GM12878 (cell line): Measurements from ENCODE around the gene PARN. TPM values are rescaled to one million over a fixed set of nuclear protein-coding genes. Genes with fewer than 3 reads are reported as not detected.
A peak's percentile ranks its signal among the peaks of the same experiment; 100 is the strongest.
"Not testable (repeated sequence)": the region's sequence is repeated elsewhere in the genome, so short reads cannot be mapped to it uniquely, and the experiment has no call there.

Source experiments
- ATAC-seq: fragments of 200-7000 bp; cut with Tn5 transposase; 3 replicates; pipeline ENCODE4 v1.9.1; 2020; ENCODE audit warnings: mild to moderate bottlenecking, moderate library complexity
- BruUV-seq: library from RNA; stranded (reverse); fragments of 400-500 nt; replicated peaks from 2 replicates; lab custom pipeline; 2021; lab: Mats Ljungman, UMichigan
- CTCF ChIA-PET: fragments of 300-600 bp; sonication (Branson Sonifier 250); formaldehyde crosslinking; extraction: SDS; loops from one replicate; lab custom pipeline; 2021; ENCODE audit warnings: inconsistent platforms; lab: Yijun Ruan, JAX
- POLR2A ChIA-PET: fragments of 350-600 bp; formaldehyde crosslinking; extraction: SDS; loops from one replicate; lab custom pipeline; 2021; ENCODE audit warnings: inconsistent platforms; lab: Charles Lee
- RAD21 ChIA-PET: fragments of 300-600 bp; sonication (Branson Sonifier 250); formaldehyde crosslinking; loops from one replicate; lab custom pipeline; 2023; ENCODE audit warnings: antibody characterized with exemption; ENCODE audit not compliant: unreplicated experiment; lab: Charles Lee
- SMC1A ChIA-PET: fragments of 300-600 bp; sonication (Branson Sonifier 250); formaldehyde crosslinking; loops from one replicate; lab custom pipeline; 2023; ENCODE audit not compliant: unreplicated experiment, uncharacterized antibody; lab: Charles Lee
- DNase-seq: peaks from one replicate; pipeline ENCODE4 v3.0.0-alpha.2; 2011; ENCODE audit warnings: low read depth, low spot score
- FAIRE-seq: peaks from 3 replicates; lab custom pipeline; 2011; peaks lifted over from hg19 to GRCh38; lab: Jason Lieb, UNC
- H2AFZ ChIP-seq: 2 replicates; pipeline ENCODE4 v1.6.0; 2011; ENCODE audit warnings: low read depth, low read length, control low read depth; ENCODE audit not compliant: control insufficient read depth
- H3K27ac ChIP-seq: 2 replicates; pipeline ENCODE4 v1.5.1; 2011; ENCODE audit warnings: control low read depth; ENCODE audit not compliant: control insufficient read depth, insufficient read depth
- H3K27me3 ChIP-seq, 2 experiments: replicated peaks in 1 of 2; 2 replicates each; pipeline versions ENCODE4 v1.6.0 to v1.6.1; 2011; ENCODE audit warnings: low read length in 1 of 2; ENCODE audit not compliant: control insufficient read depth in 2 of 2, insufficient read depth in 2 of 2
- H3K36me3 ChIP-seq, 2 experiments: 2 replicates each; pipeline ENCODE4 v1.5.1; 2011; ENCODE audit warnings: low read length in 1 of 2; ENCODE audit not compliant: control insufficient read depth in 2 of 2, insufficient read depth in 2 of 2
- H3K4me1 ChIP-seq: 2 replicates; pipeline ENCODE4 v1.6.1; 2011; ENCODE audit warnings: mild to moderate bottlenecking, low read length, moderate library complexity, mixed read lengths; ENCODE audit not compliant: control insufficient read depth, insufficient read depth
- H3K4me2 ChIP-seq: 2 replicates; pipeline ENCODE4 v1.6.0; 2011; ENCODE audit warnings: control low read depth; ENCODE audit not compliant: control insufficient read depth, insufficient read depth
- H3K4me3 ChIP-seq: fragments of 200-600 bp; sonication (generic); 2 replicates; pipeline ENCODE4 v1.5.1; 2016
- H3K79me2 ChIP-seq: 2 replicates; pipeline ENCODE4 v1.6.0; 2011; ENCODE audit warnings: low read length; ENCODE audit not compliant: control insufficient read depth, insufficient read depth
- H3K9ac ChIP-seq: 2 replicates; pipeline ENCODE4 v1.8.0; 2011; ENCODE audit warnings: low read length, control low read depth, mixed read lengths; ENCODE audit not compliant: control insufficient read depth, insufficient read depth
- H3K9me3 ChIP-seq: replicated peaks from 3 replicates; pipeline ENCODE4 v1.5.1; 2011; ENCODE audit warnings: mild to moderate bottlenecking, low read length; ENCODE audit not compliant: control insufficient read depth, insufficient read depth
- H4K20me1 ChIP-seq: 2 replicates; pipeline ENCODE4 v1.6.0; 2011; ENCODE audit not compliant: control insufficient read depth, insufficient read depth
- ASH2L ChIP-seq: fragments of 300-600, 200-600 bp; sonication (generic); IDR thresholded peaks from 2 replicates; pipeline ENCODE4 v1.6.1; 2017; ENCODE audit warnings: low read depth, mild to moderate bottlenecking, borderline replicate concordance
- CHD4 ChIP-seq: fragments of 200-600 bp; sonication (generic); IDR thresholded peaks from 2 replicates; pipeline ENCODE4 v1.6.1; 2016; ENCODE audit warnings: mild to moderate bottlenecking
- KAT2A ChIP-seq: conservative IDR thresholded peaks from 2 replicates; pipeline ENCODE4 v1.6.1; 2011; ENCODE audit warnings: low read depth, low read length; ENCODE audit not compliant: control insufficient read depth
- KLF5 ChIP-seq: fragments of 450-650 bp; IDR thresholded peaks from 2 replicates; pipeline ENCODE4 v1.6.1; 2014; ENCODE audit warnings: mild to moderate bottlenecking; ENCODE audit not compliant: partially characterized antibody
- ZBTB4 ChIP-seq: fragments of 450-650 bp; formaldehyde crosslinking; IDR thresholded peaks from 2 replicates; pipeline ENCODE4 v1.4.0; 2022; ENCODE audit warnings: mild to moderate bottlenecking, moderate library complexity
- ZNF217 ChIP-seq: fragments of 450-650 bp; IDR thresholded peaks from 2 replicates; pipeline ENCODE4 v1.6.1; 2017; ENCODE audit warnings: antibody characterized with exemption, mild to moderate bottlenecking
- WGBS: methylation state at CpG from one replicate; pipeline ENCODE4 v1.1.6; 2016; ENCODE audit warnings: low lambda C conversion rate; ENCODE audit not compliant: insufficient replicate concordance, insufficient coverage; ENCODE audit errors: missing lambda C conversion rate; 5-methylcytosine and 5-hydroxymethylcytosine counted together
- in situ Hi-C: fragments of 300-500 bp; cut with MboI; formaldehyde crosslinking; loops from 9 replicates; pipeline ENCODE4 v1.14.3; 2018; ENCODE audit warnings: mixed read lengths
- intact Hi-C: fragments of 100-400 bp; cut with micrococcal nuclease; formaldehyde crosslinking; loops from one replicate; pipeline ENCODE4 v1.14.2; 2022; ENCODE audit not compliant: unreplicated experiment
- polyA plus RNA-seq, 11 experiments: library from polyadenylated mRNA; depleted of rRNA in 4 of 11; unstranded in 6 of 11; stranded (reverse) in 5 of 11; fragments of >200 nt; fragmentation: Nextera tagmentation in 4 of 11; fragmentation: Illumina TruSeq in 1 of 11; extraction: Ambion mirVana in 4 of 11; extraction: Trizol in 1 of 11; gene quantifications; 1 replicate in 1 of 11; 2 replicates in 10 of 11; pipeline versions ENCODE4 v1.2.1 to v1.2.3, GENCODE V29; 2011 to 2016; ENCODE audit warnings: inconsistent platforms in 2 of 11, missing spikeins in 2 of 11, low read depth in 1 of 11
- total RNA-seq, 4 experiments: library from RNA; depleted of rRNA in 3 of 4; stranded (reverse); fragments of >200 nt in 3 of 4; fragmentation: Illumina TruSeq in 1 of 4; extraction: Trizol in 1 of 4; gene quantifications; 2 replicates each; pipeline versions ENCODE4 v1.2.1 to v1.2.3, GENCODE V29; 2013 to 2021

The PARN gene
- total and polyA plus RNA-seq, 10 of the 15 experiments (the other 5 are each of a cell fraction or from before 2014, with no cell fraction given), result 15.6 to 77.3 (median 47.7) TPM

- CTCF ChIA-PET, H4K20me1 ChIP-seq, ATAC-seq, POLR2A ChIA-PET, H3K27ac ChIP-seq, H3K4me2 ChIP-seq, H2AFZ ChIP-seq, H3K79me2 ChIP-seq, BruUV-seq, H3K9ac ChIP-seq, H3K4me3 ChIP-seq, H3K27me3 ChIP-seq, intact Hi-C loops, in situ Hi-C loops, DNase-seq, H3K36me3 ChIP-seq, H3K9me3 ChIP-seq, FAIRE-seq, SMC1A ChIA-PET: not testable (repeated sequence)
- RAD21 ChIA-PET, result interaction anchor here (0.9 kb wide), 1 partner anchor 46 kb away, joined by 4 read pairs; no protein-coding TSS in a partner anchor
- 84% methylated on average over 11 of the region's 12 CpGs for WGBS
- H3K4me1 ChIP-seq, result peaks cover 23% of the 10 kb centered on the region
Observed at GRCh38 chr16:14400978-14401710, 228.9 kb downstream of the PARN start.

GRCh38 chr16:14400285-14400977 lies 229.6 kb downstream of the PARN start:
- RAD21 ChIA-PET, result interaction anchor here (0.9 to 1.3 kb wide), 2 partner anchors 46 to 94 kb away, joined by 3 to 4 read pairs; no protein-coding TSS in a partner anchor
- Histone ChIP-seq H3K36me3 (no peaks in the 10 kb centered on the region), H3K9ac (no peak overlapping the region), H3K4me1 (peaks cover 18% of the 10 kb centered on the region), H4K20me1 (no peaks in the 10 kb centered on the region), H3K27me3 (no peaks in the 10 kb centered on the region), H3K27ac (peak overlapping the region; percentile 54), H3K4me2 (no peak overlapping the region), H3K4me3 (no peak overlapping the region), H2AFZ (no peak overlapping the region), H3K9me3 (no peaks in the 10 kb centered on the region), H3K79me2 (no peaks in the 10 kb centered on the region)
- no TSS peak for BruUV-seq
- intact Hi-C loops (no loop called here), in situ Hi-C loops (no loop called here)
- TF ChIP-seq ASH2L (no peak), ZBTB4 (CRISPR knock-in tag) (no peak), KLF5 (no peak), KAT2A (no peak), ZNF217 (no peak), CHD4 (no peak)
- SMC1A ChIA-PET, result interaction anchor here (1.8 kb wide), 1 partner anchor 90 kb away, joined by 8 read pairs; no protein-coding TSS in a partner anchor
- no peak for FAIRE-seq
- CTCF ChIA-PET, result no interaction called here
- POLR2A ChIA-PET, result no interaction called here
- ATAC-seq, result no peak
- WGBS, result 94% methylated on average over 23 of the region's 23 CpGs
- no peak for DNase-seq
